ENCODE measurements around the gene CDC34. TPM values are rescaled to one million over a fixed set of nuclear protein-coding genes. Genes with fewer than 3 reads are reported as not detected.

The CDC34 gene
- total and polyA plus RNA-seq, 9 of the 15 experiments (the other 6 are each of a cell fraction or from before 2014, with no cell fraction given), result 0.80 to 203 (median 65.5) TPM

- TF ChIP-seq ETV1 (tag; conservative IDR thresholded peaks at IDR 0.05; ENCODE audit: low read depth), result peak; percentile 58
- no peak for TF ChIP-seq ZBTB34 (CRISPR knock-in tag; IDR thresholded peaks at IDR 0.05)
- TF ChIP-seq XRCC5 (IDR thresholded peaks at IDR 0.05; ENCODE audit: low read depth, low read length), result 0 out of 2 replicates have a peak, but pooled peaks have one; percentile 39
- peak; percentile 87 for TF ChIP-seq TFAP4 (CRISPR knock-in tag; IDR thresholded peaks at IDR 0.05; ENCODE audit: borderline replicate concordance)
- TF ChIP-seq ZBTB9 (CRISPR knock-in tag; IDR thresholded peaks at IDR 0.05), result no peak
- 0 out of 2 replicates have a peak, but pooled peaks have one; percentile 36 for TF ChIP-seq ZNF766 (CRISPR knock-in tag; conservative IDR thresholded peaks at IDR 0.05)
- TF ChIP-seq ZNF197 (CRISPR knock-in tag; IDR thresholded peaks at IDR 0.05; ENCODE audit: low read depth), result no peak
- no peak for TF ChIP-seq NR0B1 (IDR thresholded peaks at IDR 0.05; ENCODE audit: partially characterized antibody)
- TF ChIP-seq HOMEZ (CRISPR knock-in tag; IDR thresholded peaks at IDR 0.05), result no peak
- no peak for TF ChIP-seq TRIM28 (IDR thresholded peaks at IDR 0.05)
- peak; percentile 63 for TF ChIP-seq POLR2G (IDR thresholded peaks at IDR 0.05; ENCODE audit: low read depth, low read length)
- peak; percentile 41; the same call in 1 of the 2 replicates for TF ChIP-seq SMAD4 (CRISPR knock-in tag; conservative IDR thresholded peaks at IDR 0.05)
- TF ChIP-seq CBFA2T2 (conservative IDR thresholded peaks at IDR 0.05), result peak; percentile 56
- TF ChIP-seq ZBTB12 (CRISPR knock-in tag; IDR thresholded peaks at IDR 0.05), result no peak
- no peak for TF ChIP-seq ZNF174 (CRISPR knock-in tag; IDR thresholded peaks at IDR 0.05)
- TF ChIP-seq BCOR (IDR thresholded peaks at IDR 0.05), result peak; percentile 32; the same call in 1 of the 2 replicates
- TF ChIP-seq SRF (CRISPR knock-in tag; IDR thresholded peaks at IDR 0.05), result no peak
- TF ChIP-seq ZNF140 (CRISPR knock-in tag; IDR thresholded peaks at IDR 0.05), result no peak
- peak; percentile 62 for TF ChIP-seq EP400 (IDR thresholded peaks at IDR 0.05)
- TF ChIP-seq TCF3 (CRISPR knock-in tag; IDR thresholded peaks at IDR 0.05), result no peak; the same call in 1 of the 2 replicates
Observed at GRCh38 chr19:532561-533363, 1.2 kb downstream of the CDC34 start (continued).

All from K562 (cell line).